HG02870 (cell line): ENCODE results near the gene BEND5.
A peak's percentile ranks its signal among the peaks of the same experiment; 100 is the strongest.

ENCODE experiments used
- ATAC-seq: cut with Tn5 transposase; IDR thresholded peaks from one replicate; pipeline ENCODE4 v1.9.1; 2021; ENCODE audit warnings: mild to moderate bottlenecking, moderate library complexity; ENCODE audit not compliant: unreplicated experiment

BEND5 gene

GRCh38 chr1:48725341-48726046, 51.2 kb downstream of the BEND5 start:
- ATAC-seq = no peak

DNA sequence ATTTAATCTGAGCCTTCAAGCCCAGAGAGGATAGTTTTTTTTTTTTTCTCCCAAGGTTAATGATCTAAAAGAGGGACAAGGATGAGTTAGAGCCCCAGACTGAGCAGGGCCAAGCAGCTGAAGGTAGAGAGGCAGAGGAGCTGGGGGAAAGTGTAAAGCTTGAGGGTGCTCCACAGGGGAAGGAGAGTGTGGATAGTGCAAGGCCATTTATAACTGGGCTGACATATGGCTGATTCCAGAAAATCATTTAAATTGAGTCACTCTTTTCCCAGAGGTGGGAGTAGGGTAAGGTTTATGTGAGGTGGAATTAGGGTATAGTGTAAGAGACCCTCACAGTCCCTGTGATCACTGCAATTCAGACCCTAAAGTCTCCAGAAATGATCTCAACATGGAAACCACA, 55.8 kb downstream of the BEND5 start:
- no peak for ATAC-seq

DNA sequence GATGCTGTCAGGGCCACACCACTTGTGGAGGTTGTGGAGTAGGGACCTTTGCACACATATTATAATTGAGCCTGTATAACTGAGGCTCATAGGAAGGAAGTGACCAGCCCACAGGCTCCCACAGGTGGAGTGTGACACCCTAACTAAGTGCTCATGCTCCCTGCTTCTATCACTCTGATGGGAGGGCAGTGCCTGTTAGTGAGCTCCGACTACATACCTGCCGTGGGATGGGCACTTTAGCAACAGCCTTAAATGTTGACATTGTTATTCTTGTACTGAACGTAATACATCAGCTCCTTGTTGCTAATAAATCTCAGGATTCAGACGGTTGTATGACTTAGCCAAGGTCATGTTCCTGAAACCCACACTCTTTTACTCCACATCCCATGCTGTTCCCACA, 58.0 kb downstream of the BEND5 start:
- ATAC-seq = no peak

DNA sequence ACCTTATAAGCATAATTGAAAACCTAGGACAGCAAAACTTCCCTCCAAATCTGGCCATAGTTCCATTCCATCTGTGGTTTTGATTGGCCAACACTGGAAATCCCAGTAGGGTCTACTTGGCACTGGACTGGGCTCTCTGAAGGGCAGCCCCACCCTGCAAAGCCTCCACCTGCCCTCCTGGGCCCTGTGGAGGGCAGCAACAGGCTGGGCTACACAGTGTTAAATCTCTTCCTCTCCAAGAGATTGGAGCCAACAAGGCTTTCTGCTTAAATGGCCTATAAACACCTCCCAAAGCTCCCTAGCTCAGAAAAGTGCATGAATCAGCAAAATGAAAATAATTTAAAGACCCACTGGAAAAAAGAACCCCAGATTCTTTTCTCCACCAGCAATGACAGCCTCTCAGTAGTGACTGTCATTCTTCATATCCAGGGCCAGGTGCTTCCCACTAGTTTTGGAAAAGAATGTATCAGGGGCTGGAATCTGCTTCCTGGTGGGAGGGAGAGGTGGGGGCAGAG, 58.5 kb downstream of the BEND5 start:
- no peak for ATAC-seq

GRCh38 chr1:48717082-48717481, 59.6 kb downstream of the BEND5 start:
- ATAC-seq = no peak

DNA sequence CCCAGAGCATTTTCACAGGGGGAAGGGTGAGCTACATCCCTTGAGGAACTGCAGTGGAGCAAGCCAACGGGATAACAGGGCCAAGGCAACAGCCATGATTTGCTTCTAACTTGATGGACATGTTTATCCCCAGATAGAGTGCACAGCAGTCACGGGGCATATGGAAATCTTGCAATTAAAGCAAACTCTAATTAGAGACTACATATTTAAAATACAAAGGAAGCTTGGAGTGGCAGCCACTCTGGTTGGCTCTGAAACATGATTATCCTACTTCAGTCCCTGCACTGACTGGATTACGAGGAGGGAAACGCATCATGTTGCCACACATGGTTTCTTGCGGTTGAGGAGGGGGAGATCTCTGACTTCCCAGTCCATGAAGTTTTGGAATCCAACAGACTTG, 60.8 kb downstream of the BEND5 start:
- no peak for ATAC-seq

- ATAC-seq = no peak
Observed at GRCh38 chr1:48710915-48711314, 65.8 kb downstream of the BEND5 start.

- no peak for ATAC-seq
Observed at GRCh38 chr1:48710318-48710717, 66.4 kb downstream of the BEND5 start.

DNA sequence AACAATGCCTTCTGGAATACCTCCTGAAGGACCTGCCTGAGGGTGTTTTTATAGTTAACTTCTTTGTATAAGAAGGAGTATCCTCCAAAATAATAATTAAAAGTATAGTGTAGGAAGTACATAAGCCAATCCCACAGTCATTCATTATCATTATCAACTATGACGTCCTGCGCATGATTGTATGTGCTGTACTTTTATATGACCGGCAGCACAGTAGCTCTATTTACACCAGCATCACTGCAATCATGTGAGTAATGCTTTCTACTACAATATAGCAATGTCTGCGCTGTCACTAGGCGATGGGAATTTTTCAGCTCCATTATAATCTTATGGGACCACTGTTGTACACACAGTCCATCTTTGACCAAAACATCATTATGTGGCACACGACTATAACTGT, 72.0 kb downstream of the BEND5 start:
- no peak for ATAC-seq

GRCh38 chr1:48701445-48701844, 75.2 kb downstream of the BEND5 start:
- no peak for ATAC-seq

- ATAC-seq = peak; percentile 73
Observed at GRCh38 chr1:48697066-48697707, 79.5 kb downstream of the BEND5 start.

- ATAC-seq = no peak
Observed at GRCh38 chr1:48695161-48695560, 81.5 kb downstream of the BEND5 start.

GRCh38 chr1:48693674-48694320, 82.9 kb downstream of the BEND5 start:
- ATAC-seq = no peak

GRCh38 chr1:48693180-48693579, 83.5 kb downstream of the BEND5 start:
- ATAC-seq = no peak

DNA sequence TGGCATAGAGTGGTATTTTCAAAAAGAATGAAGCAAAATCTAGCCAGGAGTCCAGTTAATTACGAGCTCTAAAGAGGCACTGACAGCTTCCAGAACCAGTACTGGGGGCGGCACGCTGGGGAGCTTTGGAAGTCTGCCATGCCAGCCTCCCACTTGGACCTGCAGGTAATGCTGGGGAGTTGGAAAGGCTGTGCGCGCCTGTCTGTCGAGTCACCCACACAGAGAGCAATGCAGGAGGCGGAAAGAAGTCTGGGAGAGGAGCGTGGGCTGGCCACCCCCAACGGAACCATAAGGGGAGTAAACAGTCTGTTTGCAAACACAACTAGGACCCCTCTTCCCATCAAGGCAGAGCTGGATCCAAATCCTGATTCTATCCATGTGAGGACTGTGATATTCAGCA, 84.5 kb downstream of the BEND5 start:
- no peak for ATAC-seq

- ATAC-seq = peak; percentile 69
Observed at GRCh38 chr1:48691429-48692001, 85.2 kb downstream of the BEND5 start.

DNA sequence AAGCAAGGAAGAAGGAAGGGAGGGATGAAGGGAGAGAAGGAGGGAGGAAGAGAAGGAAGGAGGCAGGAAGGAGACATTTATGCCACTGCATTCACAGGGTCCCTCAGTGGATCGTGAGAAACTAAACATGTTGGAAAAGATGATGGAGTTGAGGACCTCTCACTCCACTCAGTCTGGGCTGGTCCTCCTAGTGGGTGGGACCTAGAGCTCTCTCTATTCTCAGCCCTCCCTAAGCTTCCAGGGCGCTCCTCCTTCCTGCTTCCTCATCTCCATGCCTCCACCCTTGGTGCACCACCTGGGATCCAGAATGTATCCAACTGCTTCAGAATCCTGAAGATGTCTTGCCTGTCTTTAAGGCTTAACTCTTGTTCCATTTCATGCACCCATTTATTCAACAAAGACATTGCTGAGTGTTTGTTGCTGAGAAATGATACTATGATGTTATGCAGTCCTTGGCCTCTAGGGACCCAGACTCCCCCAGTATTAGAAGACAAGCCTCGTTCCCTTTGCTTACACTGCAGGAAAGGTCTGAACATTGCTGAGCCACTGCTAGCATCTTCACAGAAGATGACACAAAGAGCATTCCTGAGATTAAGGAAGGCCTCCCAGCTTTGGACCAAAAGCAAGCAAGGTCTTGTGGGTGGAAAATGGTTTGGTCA, 88.5 kb downstream of the BEND5 start:
- peak; percentile 71 for ATAC-seq

DNA sequence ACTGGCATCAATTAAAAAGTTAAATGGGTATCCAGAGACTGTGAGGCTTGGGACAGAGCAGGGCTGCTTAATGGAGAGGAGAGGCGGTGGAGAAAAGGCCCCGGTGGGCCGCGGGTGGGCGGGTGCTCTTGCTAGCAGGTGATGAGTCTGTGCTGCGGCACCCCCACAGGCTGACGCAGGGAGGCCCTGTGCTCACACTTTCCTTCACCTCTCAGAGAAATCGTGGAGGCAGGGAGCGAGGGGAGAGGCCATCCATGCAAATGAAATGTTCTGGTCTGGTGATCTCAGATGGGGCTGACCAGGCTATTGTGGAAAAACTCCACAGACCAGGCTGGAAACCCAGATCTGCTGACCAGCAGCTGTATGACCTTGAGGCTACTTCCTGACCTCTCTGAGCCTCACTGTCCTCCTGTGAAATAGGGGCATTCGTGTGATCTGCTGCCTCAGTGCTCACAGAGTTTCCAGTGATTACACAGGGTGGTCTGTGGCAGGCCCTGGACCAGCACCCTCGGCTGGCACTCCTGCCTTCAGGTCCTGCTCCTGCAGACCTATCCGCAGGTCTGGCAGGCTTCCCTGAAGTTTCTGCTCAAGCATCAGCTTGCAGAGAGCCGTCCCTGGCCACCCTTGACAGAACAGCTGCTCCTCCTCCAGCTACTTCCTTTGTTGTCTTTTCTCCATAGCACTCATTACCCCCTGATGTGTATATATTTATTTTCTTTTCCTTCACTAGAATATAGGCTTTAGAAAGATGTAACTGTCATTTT, 89.2 kb downstream of the BEND5 start:
- no peak for ATAC-seq

DNA sequence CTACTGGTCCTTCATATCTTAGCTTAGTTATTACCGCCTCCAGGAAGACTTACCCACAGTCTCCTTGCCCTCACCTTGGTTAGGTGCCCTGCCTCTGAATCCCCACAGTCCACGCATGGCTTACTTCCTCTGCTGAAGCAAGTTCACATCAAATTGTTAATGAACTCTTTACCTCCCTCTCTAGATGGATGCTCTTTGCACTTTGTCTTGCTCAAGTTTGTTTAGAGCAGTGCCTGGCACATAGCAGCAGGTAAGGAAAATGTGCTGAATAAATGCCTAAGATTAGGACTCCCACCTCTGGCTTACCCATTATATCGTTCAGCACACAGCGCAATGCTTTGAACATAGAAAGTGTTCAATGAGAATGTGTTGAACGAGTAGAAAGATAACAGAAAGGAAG, 90.5 kb downstream of the BEND5 start:
- no peak for ATAC-seq

DNA sequence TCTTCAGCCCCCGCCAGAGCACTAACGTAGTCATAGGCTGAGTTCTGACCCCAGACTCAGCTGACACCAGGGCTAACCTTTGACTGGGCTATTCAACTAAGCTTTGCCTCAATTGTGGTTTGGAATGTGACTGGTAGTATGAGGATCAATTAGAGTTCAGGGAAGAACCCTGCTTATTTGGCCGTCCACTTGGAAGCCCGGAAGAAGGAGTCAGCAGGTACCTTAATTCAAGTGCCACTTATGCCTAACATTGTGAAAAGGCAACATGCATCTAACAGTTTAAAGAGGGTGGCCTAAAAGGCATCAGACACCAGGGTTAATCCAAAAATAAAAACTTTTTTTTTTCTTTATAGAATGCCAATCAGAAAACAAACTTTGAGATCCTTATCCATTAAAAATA, 92.3 kb downstream of the BEND5 start:
- no peak for ATAC-seq
